ENCODE data around the gene DNAJC27. TPM values are rescaled to one million over a fixed set of nuclear protein-coding genes. Genes with fewer than 3 reads are reported as not detected.

Gene DNAJC27
- total and polyA plus RNA-seq, 9 of the 15 experiments (the other 6 are each of a cell fraction or from before 2014, with no cell fraction given): 0.53 to 5.9 (median 3.0) TPM

DNA sequence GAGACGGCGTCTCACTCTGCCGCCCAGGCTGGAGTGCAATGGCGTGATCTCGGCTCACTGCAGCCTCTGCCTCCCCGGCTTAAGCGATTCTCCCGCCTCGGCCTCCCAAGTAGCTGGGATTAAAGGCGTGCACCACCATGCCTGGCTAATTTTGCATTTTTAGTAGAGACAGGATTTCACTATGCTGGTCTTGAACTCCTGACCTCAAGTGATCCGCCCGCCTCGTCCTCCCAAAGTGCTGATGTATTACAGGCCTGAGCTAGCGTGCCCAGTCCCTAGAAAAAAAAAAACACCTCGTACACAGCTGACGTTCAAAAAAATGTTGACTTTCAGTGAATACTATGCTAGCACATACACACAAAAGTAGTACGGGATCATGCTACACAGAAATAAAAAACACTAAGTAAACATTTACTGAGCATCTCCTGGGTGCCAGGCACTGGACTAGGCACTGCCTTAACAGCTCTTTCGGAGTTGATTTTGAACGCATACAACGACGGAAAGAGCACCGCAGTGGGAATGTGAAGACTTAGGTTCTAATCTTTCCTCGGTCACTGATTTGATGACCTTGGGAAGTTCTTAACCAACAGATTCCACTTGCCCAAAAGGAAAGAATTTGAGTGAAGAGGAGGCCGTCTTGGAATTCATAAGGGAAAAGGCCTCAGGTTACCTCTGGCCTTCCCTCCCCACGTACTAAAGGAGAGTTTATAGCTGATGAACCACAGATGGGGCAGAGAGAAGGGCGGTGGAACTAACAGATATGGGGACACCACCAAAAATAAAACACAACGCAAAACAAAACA, 1.1 kb downstream of the DNAJC27 start (continued):
- no peak for TF ChIP-seq STAT5B (CRISPR knock-in tag; IDR thresholded peaks at IDR 0.05)
- no peak for TF ChIP-seq LEF1 (IDR thresholded peaks at IDR 0.05)
- no peak for TF ChIP-seq ZBTB43 (CRISPR knock-in tag; IDR thresholded peaks at IDR 0.05)
- TF ChIP-seq RCOR1 (IDR thresholded peaks at IDR 0.05; ENCODE audit: borderline replicate concordance in 1 of 2, low read depth in 2 of 2, low read length in 2 of 2): peak in 1 of 2 experiments; percentile 55; a peak in 1 of 4 replicates
- TF ChIP-seq GTF2B (IDR thresholded peaks at IDR 0.05; ENCODE audit: extremely low read depth, insufficient read length): no peak
- no peak for TF ChIP-seq KLF1 (tag; IDR thresholded peaks at IDR 0.05)
- TF ChIP-seq ZNF217 (CRISPR knock-in tag; IDR thresholded peaks at IDR 0.05): no peak
- 0 out of 3 replicates have a peak, but pooled peaks of 1 of the 2 experiments have one; percentile 49 for TF ChIP-seq CBX3 (IDR thresholded peaks at IDR 0.05; ENCODE audit: borderline replicate concordance in 1 of 2, low read length in 2 of 2)
- TF ChIP-seq ZNF398 (CRISPR knock-in tag; IDR thresholded peaks at IDR 0.05): no peak
- TF ChIP-seq, protein P1, sequence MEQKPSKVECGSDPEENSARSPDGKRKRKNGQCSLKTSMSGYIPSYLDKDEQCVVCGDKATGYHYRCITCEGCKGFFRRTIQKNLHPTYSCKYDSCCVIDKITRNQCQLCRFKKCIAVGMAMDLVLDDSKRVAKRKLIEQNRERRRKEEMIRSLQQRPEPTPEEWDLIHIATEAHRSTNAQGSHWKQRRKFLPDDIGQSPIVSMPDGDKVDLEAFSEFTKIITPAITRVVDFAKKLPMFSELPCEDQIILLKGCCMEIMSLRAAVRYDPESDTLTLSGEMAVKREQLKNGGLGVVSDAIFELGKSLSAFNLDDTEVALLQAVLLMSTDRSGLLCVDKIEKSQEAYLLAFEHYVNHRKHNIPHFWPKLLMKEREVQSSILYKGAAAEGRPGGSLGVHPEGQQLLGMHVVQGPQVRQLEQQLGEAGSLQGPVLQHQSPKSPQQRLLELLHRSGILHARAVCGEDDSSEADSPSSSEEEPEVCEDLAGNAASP (IDR thresholded peaks at IDR 0.05): no peak
- 0 out of 2 replicates have a peak, but pooled peaks have one; percentile 61 for TF ChIP-seq SREBF2 (CRISPR knock-in tag; IDR thresholded peaks at IDR 0.05)
- TF ChIP-seq ZBTB49 (CRISPR knock-in tag; IDR thresholded peaks at IDR 0.05; ENCODE audit: borderline replicate concordance): no peak
- TF ChIP-seq HMGXB4 (CRISPR knock-in tag; IDR thresholded peaks at IDR 0.05): no peak
- TF ChIP-seq PRPF4 (IDR thresholded peaks at IDR 0.05; ENCODE audit: insufficient read depth, low read depth, low read length, poor library complexity, severe bottlenecking): no peak
- no peak for TF ChIP-seq RFX5 (IDR thresholded peaks at IDR 0.05; ENCODE audit: low read depth, low read length)
- no peak for TF ChIP-seq ZBTB7A (IDR thresholded peaks at IDR 0.05; ENCODE audit: borderline replicate concordance, control insufficient read depth, low read depth, low read length)

All from K562 (cell line).